OCI-LY7 (cell line): ENCODE results near the gene ETV1. TPM values are rescaled to one million over a fixed set of nuclear protein-coding genes. Genes with fewer than 3 reads are reported as not detected.

ENCODE experiments used
- BruUV-seq: library from RNA; stranded (reverse); fragments of 400-500 nt; replicated peaks from 2 replicates; lab custom pipeline; 2021; lab: Mats Ljungman, UMichigan
- CTCF ChIA-PET: fragments of 300-600 bp; sonication (Branson Sonifier 250); formaldehyde crosslinking; loops from one replicate; lab custom pipeline; 2022; ENCODE audit warnings: antibody characterized with exemption; ENCODE audit not compliant: unreplicated experiment; lab: Charles Lee
- POLR2A ChIA-PET: fragments of 300-600 bp; sonication (Branson Sonifier 250); formaldehyde crosslinking; loops from one replicate; lab custom pipeline; 2022; ENCODE audit warnings: antibody characterized with exemption; lab: Charles Lee
- DNase-seq: peaks from one replicate; pipeline ENCODE4 v3.0.0-alpha.2; 2015; ENCODE audit warnings: low spot score
- H2AFZ ChIP-seq: fragments of 200-600 bp; sonication (generic), shearing (Covaris generic); 2 replicates; pipeline ENCODE4 v1.6.1; 2014; ENCODE audit warnings: mild to moderate bottlenecking, antibody characterized with exemption, low read length, moderate library complexity
- H3K27ac ChIP-seq: fragments of 200-600 bp; sonication (generic); 2 replicates; pipeline ENCODE4 v1.5.1; 2014; ENCODE audit warnings: mixed run types, low read depth, mild to moderate bottlenecking, moderate library complexity, low read length, inconsistent platforms; ENCODE audit not compliant: poor library complexity, severe bottlenecking
- H3K36me3 ChIP-seq: fragments of 200-600 bp; sonication (generic); 2 replicates; pipeline ENCODE4 v1.6.1; 2014; ENCODE audit warnings: mild to moderate bottlenecking, antibody characterized with exemption, low read length, moderate library complexity, mixed read lengths; ENCODE audit not compliant: insufficient read depth
- H3K4me1 ChIP-seq: fragments of 200-600 bp; sonication (generic); 2 replicates; pipeline ENCODE4 v1.5.1; 2014; ENCODE audit warnings: mild to moderate bottlenecking, low read length; ENCODE audit not compliant: insufficient read depth, poor library complexity, severe bottlenecking
- H3K4me2 ChIP-seq: fragments of 200-600 bp; sonication (generic); 2 replicates; pipeline ENCODE4 v1.6.1; 2014; ENCODE audit warnings: mild to moderate bottlenecking, low read length
- H3K4me3 ChIP-seq: fragments of 200-600 bp; sonication (generic); 2 replicates; pipeline ENCODE4 v1.5.1; 2014; ENCODE audit warnings: mild to moderate bottlenecking, low read depth, low read length; ENCODE audit not compliant: poor library complexity, severe bottlenecking
- H3K79me2 ChIP-seq: fragments of 200-600 bp; sonication (generic); 2 replicates; pipeline ENCODE4 v1.6.1; 2016; ENCODE audit warnings: low read depth, mild to moderate bottlenecking, low read length, moderate library complexity, mixed read lengths; ENCODE audit not compliant: insufficient read depth
- H3K9me2 ChIP-seq: fragments of 200-600 bp; sonication (generic); 2 replicates; pipeline ENCODE4 v1.6.1; 2016; ENCODE audit warnings: mild to moderate bottlenecking, low read length, mixed read lengths; ENCODE audit not compliant: insufficient read depth
- H3K9me3 ChIP-seq: fragments of 200-600 bp; sonication (generic); 2 replicates; pipeline ENCODE4 v1.6.1; 2014; ENCODE audit warnings: mild to moderate bottlenecking, mixed run types, low read length, mixed read lengths
- H4K20me1 ChIP-seq: fragments of 200-600 bp; sonication (generic); 2 replicates; pipeline ENCODE4 v1.6.1; 2014; ENCODE audit warnings: mild to moderate bottlenecking, antibody characterized with exemption, low read length, moderate library complexity, mixed read lengths; ENCODE audit not compliant: insufficient read depth
- EZH2phosphoT487 ChIP-seq: fragments of 200-600 bp; sonication (generic); IDR thresholded peaks from 2 replicates; pipeline ENCODE4 v1.6.1; 2018; ENCODE audit warnings: low read depth, borderline replicate concordance, mild to moderate bottlenecking, mixed run types, antibody characterized with exemption, low read length, moderate library complexity, mixed read lengths
- intact Hi-C: fragments of 100-400 bp; cut with micrococcal nuclease; formaldehyde crosslinking; loops from one replicate; pipeline ENCODE4 v1.10.0; 2022; ENCODE audit not compliant: unreplicated experiment
- total RNA-seq, 2 experiments: library from RNA; depleted of rRNA in 1 of 2; stranded (reverse); fragments of >200 nt in 1 of 2; shearing (Covaris generic) in 1 of 2; gene quantifications; 2 replicates each; pipeline ENCODE4 v1.2.3, GENCODE V29; 2014 to 2022
- TF ChIP-seq, protein P1 (sequence below): fragments of 200-600 bp; sonication (generic); conservative IDR thresholded peaks from 2 replicates; pipeline ENCODE4 v1.5.1; 2014; ENCODE audit warnings: mild to moderate bottlenecking, antibody characterized with exemption, low read length, moderate library complexity, mixed read lengths

Gene ETV1
- total RNA-seq, 2 experiments from 2014 or later: not detected

- Histone ChIP-seq H4K20me1 (no peaks in the 10 kb centered on the region), H3K4me2 (no peak overlapping the region), H3K4me1 (no peaks in the 10 kb centered on the region), H3K79me2 (no peaks in the 10 kb centered on the region), H3K27ac (no peak overlapping the region), H3K4me3 (no peak overlapping the region), H3K9me2 (no peaks in the 10 kb centered on the region), H3K36me3 (no peaks in the 10 kb centered on the region), H2AFZ (no peak overlapping the region), H3K9me3 (no peaks in the 10 kb centered on the region)
- ChIA-PET CTCF (no interaction called here), POLR2A (interaction anchor here (0.9 kb wide), 1 partner anchor 21 kb away, joined by 3 read pairs; no protein-coding TSS in a partner anchor)
- no peak for DNase-seq
- intact Hi-C loops: no loop called here
- TF ChIP-seq EZH2phosphoT487: no peak
- TF ChIP-seq, protein P1, sequence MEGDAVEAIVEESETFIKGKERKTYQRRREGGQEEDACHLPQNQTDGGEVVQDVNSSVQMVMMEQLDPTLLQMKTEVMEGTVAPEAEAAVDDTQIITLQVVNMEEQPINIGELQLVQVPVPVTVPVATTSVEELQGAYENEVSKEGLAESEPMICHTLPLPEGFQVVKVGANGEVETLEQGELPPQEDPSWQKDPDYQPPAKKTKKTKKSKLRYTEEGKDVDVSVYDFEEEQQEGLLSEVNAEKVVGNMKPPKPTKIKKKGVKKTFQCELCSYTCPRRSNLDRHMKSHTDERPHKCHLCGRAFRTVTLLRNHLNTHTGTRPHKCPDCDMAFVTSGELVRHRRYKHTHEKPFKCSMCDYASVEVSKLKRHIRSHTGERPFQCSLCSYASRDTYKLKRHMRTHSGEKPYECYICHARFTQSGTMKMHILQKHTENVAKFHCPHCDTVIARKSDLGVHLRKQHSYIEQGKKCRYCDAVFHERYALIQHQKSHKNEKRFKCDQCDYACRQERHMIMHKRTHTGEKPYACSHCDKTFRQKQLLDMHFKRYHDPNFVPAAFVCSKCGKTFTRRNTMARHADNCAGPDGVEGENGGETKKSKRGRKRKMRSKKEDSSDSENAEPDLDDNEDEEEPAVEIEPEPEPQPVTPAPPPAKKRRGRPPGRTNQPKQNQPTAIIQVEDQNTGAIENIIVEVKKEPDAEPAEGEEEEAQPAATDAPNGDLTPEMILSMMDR: no peak
- BruUV-seq: no TSS peak
Observed at GRCh38 chr7:13871008-13871407, 118.5 kb downstream of the ETV1 start.

- H3K27ac ChIP-seq: no peak overlapping the region
- no peaks in the 10 kb centered on the region for H3K9me3 ChIP-seq
- H3K79me2 ChIP-seq: no peaks in the 10 kb centered on the region
- H3K36me3 ChIP-seq: no peaks in the 10 kb centered on the region
- H3K4me1 ChIP-seq: no peaks in the 10 kb centered on the region
- CTCF ChIA-PET: no interaction called here
- POLR2A ChIA-PET: no interaction called here
- TF ChIP-seq EZH2phosphoT487: no peak
- TF ChIP-seq, protein P1: no peak
- intact Hi-C loops: no loop called here
- DNase-seq: no peak
- no peak overlapping the region for H3K4me2 ChIP-seq
- H3K9me2 ChIP-seq: no peaks in the 10 kb centered on the region
- H2AFZ ChIP-seq: no peak overlapping the region
- no peaks in the 10 kb centered on the region for H4K20me1 ChIP-seq
- no TSS peak for BruUV-seq
- no peak overlapping the region for H3K4me3 ChIP-seq
Observed at GRCh38 chr7:13860734-13861133, 128.7 kb downstream of the ETV1 start.

DNA sequence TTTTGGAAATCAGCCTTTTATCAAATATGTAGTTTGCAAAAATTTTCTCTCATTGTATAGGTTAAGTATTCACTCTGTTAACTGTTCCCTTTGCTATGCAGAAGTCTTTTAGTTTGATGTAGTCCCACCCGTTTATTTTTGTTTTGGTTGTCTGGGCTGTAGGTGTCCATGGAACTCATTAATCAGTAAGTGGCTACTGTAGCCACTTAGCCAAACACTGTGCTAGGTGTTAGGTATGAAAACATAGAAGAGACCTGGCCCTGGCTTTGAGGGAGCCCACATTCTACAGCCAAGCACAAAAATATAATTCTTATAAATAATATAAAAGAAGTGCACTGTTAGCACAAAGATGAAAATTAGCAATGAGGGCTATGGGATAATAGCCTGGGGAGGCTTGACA is 133.5 kb downstream of the ETV1 start:
- H3K4me2 ChIP-seq: no peak overlapping the region
- no peaks in the 10 kb centered on the region for H3K4me1 ChIP-seq
- BruUV-seq: no TSS peak
- no peak overlapping the region for H3K27ac ChIP-seq
- no peaks in the 10 kb centered on the region for H3K79me2 ChIP-seq
- TF ChIP-seq EZH2phosphoT487: no peak
- TF ChIP-seq, protein P1: no peak
- ChIA-PET CTCF (no interaction called here), POLR2A (no interaction called here)
- DNase-seq: no peak
- intact Hi-C loops: no loop called here
- no peak overlapping the region for H2AFZ ChIP-seq
- H3K4me3 ChIP-seq: no peak overlapping the region
- H3K36me3 ChIP-seq: no peaks in the 10 kb centered on the region
- no peaks in the 10 kb centered on the region for H4K20me1 ChIP-seq
- no peaks in the 10 kb centered on the region for H3K9me2 ChIP-seq
- H3K9me3 ChIP-seq: no peaks in the 10 kb centered on the region
